Measurements from ENCODE around the gene CEP70. TPM values are rescaled to one million over a fixed set of nuclear protein-coding genes. Genes with fewer than 3 reads are reported as not detected.

CEP70 gene
- polyA plus RNA-seq, 1 donor (not counting 4 experiments of a cell fraction or from before 2014, with no cell fraction given): 11.4 TPM

DNA sequence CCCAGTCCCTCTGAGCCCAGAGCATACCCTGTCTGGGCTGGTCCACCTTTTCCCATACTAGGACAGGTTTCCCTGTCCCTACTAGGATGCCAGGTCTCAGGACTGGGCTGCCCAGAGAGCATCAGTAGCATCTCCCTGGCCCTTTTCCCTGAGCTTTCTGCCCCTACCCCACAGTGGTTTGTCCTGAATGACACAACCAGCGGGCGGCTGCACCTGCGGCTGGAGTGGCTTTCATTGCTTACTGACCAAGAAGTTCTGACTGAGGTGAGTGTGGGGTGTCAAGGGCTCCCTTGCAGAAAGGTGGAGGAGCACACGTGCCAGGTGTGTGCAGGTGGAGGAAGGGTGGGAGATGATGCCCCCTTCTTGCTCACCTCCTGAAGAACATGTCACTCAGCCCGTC is 126.1 kb downstream of the CEP70 start:
- TF ChIP-seq CTCF (optimal IDR thresholded peaks at IDR 0.05 in 1 of 3, IDR thresholded peaks at IDR 0.05 in 1 of 3, conservative IDR thresholded peaks at IDR 0.05 in 1 of 3; ENCODE audit: extremely low read depth in 1 of 3, insufficient read depth in 2 of 3, low read length in 3 of 3): no peak
- TF ChIP-seq EZH2 (IDR thresholded peaks at IDR 0.05; ENCODE audit: low read length): no peak
- Histone ChIP-seq H3K27me3 (ENCODE audit: control insufficient read depth, extremely low read depth, insufficient read depth, low read length) (no peaks in the 10 kb centered on the region), H3K4me2 (ENCODE audit: control insufficient read depth, extremely low read depth, insufficient read depth, low read depth, low read length) (no peak overlapping the region), H3K9me1 (ENCODE audit: control insufficient read depth, extremely low read depth, insufficient read depth, low read length) (no peaks in the 10 kb centered on the region), H3K36me3 (ENCODE audit: control insufficient read depth in 2 of 2, extremely low read depth in 1 of 2, insufficient read depth in 2 of 2, low read length in 2 of 2) (no peaks in the 10 kb centered on the region), H4K20me1 (ENCODE audit: control insufficient read depth, extremely low read depth, insufficient read depth, low read length) (no peaks in the 10 kb centered on the region), H3K4me1 (ENCODE audit: control insufficient read depth, extremely low read depth, insufficient read depth, low read length) (peaks cover 9% of the 10 kb centered on the region), H3K27ac (ENCODE audit: control insufficient read depth, insufficient read depth, low read length) (no peak overlapping the region), H3K4me3 (ENCODE audit: control insufficient read depth in 2 of 3, extremely low read depth in 1 of 3, insufficient read depth in 2 of 3, low read depth in 1 of 3, low read length in 3 of 3) (no peak overlapping the region), H3K9me3 (ENCODE audit: control insufficient read depth, low read depth, low read length) (no peaks in the 10 kb centered on the region), H2AFZ (ENCODE audit: control insufficient read depth, low read length) (no peak overlapping the region), H3K9ac (ENCODE audit: control insufficient read depth, extremely low read depth, insufficient read depth, low read length) (no peak overlapping the region), H3K79me2 (ENCODE audit: control insufficient read depth, insufficient read depth, low read length) (no peaks in the 10 kb centered on the region)
- no peak for DNase-seq (ENCODE audit: low read depth, low spot score)
- dilution Hi-C loops (cut with MboI; ENCODE audit: extremely low pct_ligation_motif_present, low sequenced_read_pairs): no loop called here
- no peak for FAIRE-seq

- no peak overlapping the region for H2AFZ ChIP-seq (ENCODE audit: control insufficient read depth, low read length)
- TF ChIP-seq EZH2 (IDR thresholded peaks at IDR 0.05; ENCODE audit: low read length) (no peak), CTCF (optimal IDR thresholded peaks at IDR 0.05 in 1 of 3, IDR thresholded peaks at IDR 0.05 in 1 of 3, conservative IDR thresholded peaks at IDR 0.05 in 1 of 3; ENCODE audit: extremely low read depth in 1 of 3, insufficient read depth in 2 of 3, low read length in 3 of 3) (no peak)
- H3K4me1 ChIP-seq (ENCODE audit: control insufficient read depth, extremely low read depth, insufficient read depth, low read length): peaks cover 9% of the 10 kb centered on the region
- H3K36me3 ChIP-seq (ENCODE audit: control insufficient read depth in 2 of 2, extremely low read depth in 1 of 2, insufficient read depth in 2 of 2, low read length in 2 of 2): no peaks in the 10 kb centered on the region
- H3K27me3 ChIP-seq (ENCODE audit: control insufficient read depth, extremely low read depth, insufficient read depth, low read length): no peaks in the 10 kb centered on the region
- H3K27ac ChIP-seq (ENCODE audit: control insufficient read depth, insufficient read depth, low read length): no peak overlapping the region
- H3K4me3 ChIP-seq (ENCODE audit: control insufficient read depth in 2 of 3, extremely low read depth in 1 of 3, insufficient read depth in 2 of 3, low read depth in 1 of 3, low read length in 3 of 3): no peak overlapping the region
- H3K9me3 ChIP-seq (ENCODE audit: control insufficient read depth, low read depth, low read length): no peaks in the 10 kb centered on the region
- dilution Hi-C loops (cut with MboI; ENCODE audit: extremely low pct_ligation_motif_present, low sequenced_read_pairs): no loop called here
- no peaks in the 10 kb centered on the region for H3K9me1 ChIP-seq (ENCODE audit: control insufficient read depth, extremely low read depth, insufficient read depth, low read length)
- DNase-seq (ENCODE audit: low read depth, low spot score) (no peak), FAIRE-seq (no peak)
- H3K4me2 ChIP-seq (ENCODE audit: control insufficient read depth, extremely low read depth, insufficient read depth, low read depth, low read length): no peak overlapping the region
- no peaks in the 10 kb centered on the region for H3K79me2 ChIP-seq (ENCODE audit: control insufficient read depth, insufficient read depth, low read length)
- H3K9ac ChIP-seq (ENCODE audit: control insufficient read depth, extremely low read depth, insufficient read depth, low read length): no peak overlapping the region
- H4K20me1 ChIP-seq (ENCODE audit: control insufficient read depth, extremely low read depth, insufficient read depth, low read length): no peaks in the 10 kb centered on the region
Measured at GRCh38 chr3:138465925-138466324, 128.1 kb downstream of the CEP70 start.
